ENCODE data around the gene CIAPIN1. TPM values are rescaled to one million over a fixed set of nuclear protein-coding genes. Genes with fewer than 3 reads are reported as not detected.

CIAPIN1 gene
- total RNA-seq (2022; extraction: Qiagen RNA extraction; ENCODE audit: low read depth): 74.4 to 91.9 TPM (median 78.0 TPM) in 5 replicates

GRCh38 chr16:57447186-57447962 is at the start of gene CIAPIN1, which contains the start of gene COQ9:
Gene CIAPIN1 (minus strand): TSS chr16:57447385. CDS start chr16:57440928, 6,457 bp downstream.
Gene COQ9 (plus strand): TSS chr16:57447479. CDS start chr16:57447506, 27 bp downstream.

DNA sequence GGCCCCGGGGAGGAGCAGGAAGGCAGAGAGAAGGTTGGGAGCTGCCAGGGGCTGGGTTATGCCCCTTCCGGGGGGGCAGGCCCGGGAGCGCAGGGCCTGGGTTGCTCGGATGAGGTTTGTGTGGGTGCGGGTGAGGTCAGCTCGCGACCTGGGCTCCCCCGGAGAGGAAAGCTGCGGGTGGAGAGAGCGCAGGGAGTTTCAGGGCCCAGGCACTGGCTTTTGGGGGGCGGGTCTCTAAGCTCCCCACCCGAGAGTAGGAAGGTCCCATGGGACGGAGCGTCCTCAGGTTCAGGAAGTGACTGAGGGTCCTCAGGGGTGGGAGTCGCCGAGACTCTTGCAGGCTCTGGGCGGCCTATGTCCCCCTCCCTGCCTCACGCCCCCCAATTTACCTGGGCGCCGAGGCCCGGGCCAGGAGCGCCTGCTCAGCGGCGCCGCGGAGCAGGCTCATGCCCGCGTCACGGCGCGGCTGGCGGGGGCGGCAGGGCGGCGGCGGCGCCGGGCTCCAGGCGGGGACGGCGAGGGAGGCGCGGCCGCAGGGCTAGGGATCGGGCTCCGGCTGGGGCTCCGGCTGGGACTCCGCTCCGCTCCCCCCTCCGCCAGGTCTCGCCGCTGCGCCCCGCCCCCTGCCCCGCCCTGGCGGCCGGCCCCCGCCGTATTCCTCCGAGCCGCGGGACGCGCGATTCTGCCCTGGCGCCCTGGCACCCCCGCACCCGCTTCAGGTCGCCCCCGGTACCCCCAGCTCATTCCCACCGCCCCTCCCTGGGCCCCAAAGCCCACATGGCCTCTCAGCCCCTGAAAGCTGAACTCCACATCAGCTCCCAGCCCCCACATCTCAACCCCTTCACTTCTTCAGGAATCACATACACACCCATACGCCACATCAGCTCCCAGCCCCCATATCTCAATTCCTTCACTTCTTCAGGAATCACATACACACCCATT is 39.0 kb upstream of the CIAPIN1 start, which contains the start of gene DOK4:
Gene DOK4, minus strand, starts transcription at position 578 of the 942 bp plus-strand sequence. CDS start 6,986 bp downstream, outside the sequence.

DNA sequence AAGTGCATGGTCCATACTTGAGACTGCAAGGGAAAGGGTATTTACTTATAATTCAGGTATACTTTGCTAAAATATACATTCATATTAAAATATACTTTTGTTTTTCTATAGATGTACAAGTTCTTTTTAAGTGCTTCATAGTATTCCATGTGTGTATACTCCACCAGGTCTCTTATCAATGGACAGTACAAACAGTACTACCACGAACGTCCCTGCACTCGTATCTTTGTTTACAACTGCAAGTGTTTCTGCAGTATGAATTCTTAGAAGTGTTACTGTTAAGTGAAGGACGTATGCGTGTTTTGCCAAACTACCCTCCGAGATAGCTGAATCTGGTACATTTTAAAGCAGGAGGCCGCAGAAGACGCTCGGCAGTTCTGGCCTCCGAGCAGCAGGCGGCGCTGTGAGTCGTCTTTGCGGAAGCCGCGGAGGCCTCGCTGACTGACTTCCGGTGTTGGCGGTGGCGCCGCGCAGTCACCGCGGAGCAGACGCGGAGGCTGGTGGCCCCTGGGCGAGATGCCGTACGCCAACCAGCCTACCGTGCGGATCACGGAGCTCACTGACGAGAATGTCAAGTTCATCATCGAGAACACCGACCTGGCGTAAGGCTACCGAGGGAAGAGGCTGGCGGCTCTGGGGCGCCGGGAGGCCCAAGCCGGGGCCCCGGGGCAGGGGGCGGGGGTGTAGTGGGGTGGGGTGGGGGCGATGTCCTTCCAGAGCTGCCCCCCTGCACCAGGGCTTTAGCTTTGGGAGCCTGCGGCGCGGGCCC is 15.2 kb upstream of the CIAPIN1 start, which contains the start of gene POLR2C:
Gene POLR2C, plus strand, starts transcription at position 471 of the 769 bp plus-strand sequence. Its CDS starts 46 bp downstream, at position 517.

DNA sequence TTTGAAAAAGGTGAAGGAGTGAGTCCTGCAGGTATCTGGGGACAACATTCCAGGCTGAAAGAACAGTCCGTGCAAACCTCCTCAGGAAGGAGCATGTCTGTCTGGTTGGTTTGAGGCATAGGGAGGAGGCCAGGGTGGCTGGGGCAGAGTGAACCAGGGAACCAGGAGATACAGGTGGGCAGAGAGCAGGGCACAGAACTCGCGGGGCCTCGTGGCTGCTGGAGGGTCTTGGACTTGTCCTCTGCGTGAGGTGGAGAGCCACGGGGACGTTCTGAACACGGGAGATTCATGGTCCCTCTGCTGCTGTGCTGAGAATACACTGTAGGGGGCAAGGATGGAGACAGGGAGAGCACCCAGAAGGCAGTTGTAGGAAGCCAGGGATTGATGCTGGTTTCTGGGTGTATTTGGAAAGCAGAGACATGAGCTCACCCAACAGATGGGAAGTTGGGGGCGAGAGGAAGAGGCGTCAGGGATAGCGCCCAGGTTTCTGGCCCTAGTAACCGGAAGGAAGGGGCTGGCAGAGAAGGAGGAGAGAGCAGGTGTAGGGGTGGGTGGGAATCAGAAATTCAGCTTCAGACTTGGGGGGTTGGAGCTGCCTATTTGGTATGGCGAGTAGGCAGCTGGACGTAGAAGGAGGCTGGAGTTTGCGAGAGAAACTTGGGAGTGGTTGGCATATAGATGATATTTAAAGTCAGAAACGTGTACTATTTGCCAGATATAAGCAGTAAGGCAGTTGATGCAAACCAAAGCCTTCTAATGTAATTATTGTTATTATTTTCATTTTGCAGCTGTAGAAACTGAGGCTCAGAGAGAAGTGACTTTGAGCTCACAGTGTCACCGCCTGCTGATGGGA is 43.0 kb downstream of the CIAPIN1 start, which contains the start of gene CCL17:
Gene CCL17, plus strand, starts transcription at position 803 of the 853 bp plus-strand sequence. CDS start 9,166 bp downstream, outside the sequence.

Other genes with a start within 250 kb of the CIAPIN1 start
- 70.8 to 83.4 TPM (median 79.2 TPM) in 5 replicates for gene ARL2BP, start 202.1 kb downstream of the CIAPIN1 start, total RNA-seq (2022; extraction: Qiagen RNA extraction; ENCODE audit: low read depth)
- gene PLLP, start 162.7 kb downstream of the CIAPIN1 start, total RNA-seq (2022; extraction: Qiagen RNA extraction; ENCODE audit: low read depth): 1.4 to 3.0 TPM (median 1.5 TPM) in 5 replicates
- 0.03 to 0.09 TPM (median 0.07 TPM) in 3 of 5 replicates, not detected in the others for gene CCL22, start 88.6 kb downstream of the CIAPIN1 start, total RNA-seq (2022; extraction: Qiagen RNA extraction; ENCODE audit: low read depth)
- 0.05 to 0.28 TPM (median 0.10 TPM) in 5 replicates for gene CX3CL1, start 74.9 kb downstream of the CIAPIN1 start, total RNA-seq (2022; extraction: Qiagen RNA extraction; ENCODE audit: low read depth)
- not detected in 5 replicates for gene CCL17, start 42.6 kb downstream of the CIAPIN1 start, total RNA-seq (2022; extraction: Qiagen RNA extraction; ENCODE audit: low read depth)
- 38.3 to 50.5 TPM (median 49.2 TPM) in 5 replicates for gene COQ9, start 94 bp upstream of the CIAPIN1 start, total RNA-seq (2022; extraction: Qiagen RNA extraction; ENCODE audit: low read depth)
- gene POLR2C, start 15.3 kb upstream of the CIAPIN1 start, total RNA-seq (2022; extraction: Qiagen RNA extraction; ENCODE audit: low read depth): 107 to 171 TPM (median 112 TPM) in 5 replicates
- 30.4 to 45.1 TPM (median 39.8 TPM) in 5 replicates for gene DOK4, start 39.1 kb upstream of the CIAPIN1 start, total RNA-seq (2022; extraction: Qiagen RNA extraction; ENCODE audit: low read depth)
- gene CCDC102A, start 89.2 kb upstream of the CIAPIN1 start, total RNA-seq (2022; extraction: Qiagen RNA extraction; ENCODE audit: low read depth): 7.1 to 9.4 TPM (median 8.5 TPM) in 5 replicates
- gene ADGRG5, start 95.3 kb upstream of the CIAPIN1 start, total RNA-seq (2022; extraction: Qiagen RNA extraction; ENCODE audit: low read depth): 0.03 to 0.07 TPM (median 0.06 TPM) in 4 of 5 replicates, not detected in the other
- gene ADGRG1, start 181.2 kb upstream of the CIAPIN1 start, total RNA-seq (2022; extraction: Qiagen RNA extraction; ENCODE audit: low read depth): 152 to 222 TPM (median 191 TPM) in 5 replicates
- 0.34 to 0.95 TPM (median 0.57 TPM) in 5 replicates for gene ADGRG3, start 220.9 kb upstream of the CIAPIN1 start, total RNA-seq (2022; extraction: Qiagen RNA extraction; ENCODE audit: low read depth)
- gene DRC7, start 247.4 kb upstream of the CIAPIN1 start, total RNA-seq (2022; extraction: Qiagen RNA extraction; ENCODE audit: low read depth): not detected in 5 replicates

Data from A549 treated with GW870086 at 1 μM for 4 hours (cell line).